ENCODE data around the gene DET1. TPM values are rescaled to one million over a fixed set of nuclear protein-coding genes. Genes with fewer than 3 reads are reported as not detected.

The DET1 gene
- total RNA-seq, result 10 to 100 TPM in 1 of 2 donors, 1 to 10 TPM in 1; 8.8 to 10.2 TPM
- polyA plus RNA-seq (ENCODE audit: insufficient read length in 2 of 2), result 1 to 10 TPM; 8.1 to 9.7 TPM
- long read RNA-seq, donor 1, partial matches to known transcripts, result 0 of 5 reads
- long read RNA-seq, donor 1, other reads (novel, unspliced or antisense), result 0 of 5 reads
- long read RNA-seq, donor 2, partial matches to known transcripts, result 0 of 5 reads
- long read RNA-seq, donor 2, other reads (novel, unspliced or antisense), result 0 of 5 reads
- long read RNA-seq, donor 3, partial matches to known transcripts, result 0 of 3 reads
- long read RNA-seq, donor 3, other reads (novel, unspliced or antisense), result 0 of 3 reads
- long read RNA-seq, donor 4, transcript DET1-208 (1 exons, 3,844 nt), result major isoform, 5 of 13 reads
- long read RNA-seq, donor 4, partial matches to known transcripts, result 7 of 13 reads
- long read RNA-seq, donor 4, other reads (novel, unspliced or antisense), result 0 of 13 reads

DNA sequence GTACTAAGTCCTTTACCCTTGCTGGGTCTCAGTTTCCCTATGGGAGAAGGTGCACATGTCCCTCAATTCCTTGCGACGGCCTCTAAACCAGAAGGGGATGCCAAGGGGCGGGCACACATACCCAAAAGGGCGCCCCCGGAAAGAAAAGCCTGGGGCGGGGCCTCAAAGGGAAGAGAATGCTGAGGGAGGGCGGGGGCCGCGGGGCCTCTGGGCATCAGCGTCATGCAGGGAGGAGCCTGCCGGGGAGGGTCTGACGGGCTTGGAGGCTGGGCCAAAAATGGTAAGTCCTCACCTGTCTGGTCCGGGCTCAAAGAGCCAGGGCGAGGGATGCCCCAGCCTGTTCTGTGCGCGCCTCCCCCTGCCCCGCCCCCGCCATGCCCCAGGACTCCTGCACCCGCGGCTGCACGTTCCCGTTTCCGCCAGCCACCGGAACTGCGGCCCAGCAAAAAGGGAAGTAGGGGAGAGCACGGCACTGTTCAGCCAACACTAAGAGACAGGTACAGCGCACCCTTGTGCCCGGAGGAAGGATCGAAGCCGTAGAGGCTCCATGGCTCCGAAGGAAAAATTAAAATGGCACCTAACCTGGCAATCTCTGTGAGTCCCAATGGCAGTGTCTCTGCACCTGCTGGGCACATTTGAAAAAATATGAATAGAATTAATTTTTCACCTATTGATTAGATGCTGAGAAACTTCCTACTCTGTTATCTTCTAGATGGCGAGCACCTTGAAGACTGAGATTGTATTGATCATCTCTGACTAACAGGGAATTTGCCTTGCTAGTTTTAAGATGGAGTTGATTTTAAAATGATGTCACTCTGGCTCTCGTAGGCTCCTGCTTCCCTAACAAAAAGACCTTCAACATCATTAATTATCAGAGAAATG is at the start of gene DET1:
Gene DET1 (minus strand): TSS at position 434 of the 882 bp plus-strand sequence. CDS start 14,976 bp downstream, outside the sequence.
- 0% methylated on average over 26 of the region's 33 CpGs for WGBS (ENCODE audit: insufficient coverage)
- Histone ChIP-seq H3K36me3 (ENCODE audit: control insufficient read depth, insufficient read depth, low read length) (no peaks in the 10 kb centered on the region), H3K4me3 (ENCODE audit: low read depth, low read length) (peak within 1 kb of the TSS; percentile 64), H3K27me3 (ENCODE audit: control insufficient read depth, insufficient read depth, low read length) (no peaks in the 10 kb centered on the region), H3K4me1 (ENCODE audit: control insufficient read depth, insufficient read depth, low read length) (no peaks in the 10 kb centered on the region), H3K9me3 (ENCODE audit: control insufficient read depth, insufficient read depth, low read length) (no peaks in the 10 kb centered on the region), H3K27ac (ENCODE audit: low read depth, low read length) (peak within 1 kb of the TSS; percentile 78)
- DNase-seq (ENCODE audit: low read depth in 4 of 6, low spot score in 6 of 6), result peak; percentile 73 to 99 (median 89)

DNA sequence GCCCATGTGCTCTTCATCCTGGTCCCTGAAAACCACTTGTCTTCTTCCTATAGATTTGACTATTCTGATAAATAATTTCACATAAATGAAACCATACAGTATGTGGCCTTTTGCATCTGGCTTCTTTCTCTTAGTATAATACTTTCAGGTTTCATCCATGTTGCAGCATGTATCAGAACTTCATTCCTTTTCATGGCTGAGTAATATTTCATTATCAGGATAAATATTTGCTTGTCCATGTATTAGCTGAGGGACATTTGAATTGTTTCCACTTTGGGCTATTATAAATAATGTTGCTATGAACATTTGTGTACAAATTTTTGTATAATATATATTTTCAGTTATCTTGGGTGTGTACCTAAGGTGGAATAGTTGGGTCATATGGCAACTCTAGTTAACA is 44.9 kb upstream of the DET1 start:
- Histone ChIP-seq H3K36me3 (ENCODE audit: control insufficient read depth, insufficient read depth, low read length) (no peaks in the 10 kb centered on the region), H3K27ac (ENCODE audit: low read depth, low read length) (no peak overlapping the region), H3K4me3 (ENCODE audit: low read depth, low read length) (no peak overlapping the region), H3K9me3 (ENCODE audit: control insufficient read depth, insufficient read depth, low read length) (no peaks in the 10 kb centered on the region), H3K4me1 (ENCODE audit: control insufficient read depth, insufficient read depth, low read length) (peaks cover 3% of the 10 kb centered on the region), H3K27me3 (ENCODE audit: control insufficient read depth, insufficient read depth, low read length) (no peaks in the 10 kb centered on the region)
- DNase-seq (ENCODE audit: low read depth in 4 of 6, low spot score in 6 of 6), result no peak

DNA sequence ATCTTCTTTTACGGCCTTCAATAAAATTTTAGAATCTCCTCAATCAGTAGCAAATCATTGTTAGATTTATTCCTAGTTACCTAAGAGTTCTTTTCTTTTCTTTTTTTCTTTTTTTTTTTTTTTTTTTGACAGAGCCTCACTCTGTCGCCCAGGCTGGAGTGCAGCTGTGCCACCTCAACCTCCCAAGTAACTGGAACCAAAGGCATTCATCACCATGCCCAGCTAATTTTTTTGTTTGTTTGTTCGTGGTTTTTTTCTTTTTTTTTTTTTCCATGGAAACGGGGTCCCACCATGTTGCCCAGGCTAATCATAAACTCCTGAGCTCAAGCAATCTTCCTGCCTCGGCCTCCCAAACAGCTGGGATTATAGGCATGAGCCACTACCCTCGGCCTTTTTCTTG is 44.3 kb upstream of the DET1 start:
- Histone ChIP-seq H3K4me3 (ENCODE audit: low read depth, low read length) (no peak overlapping the region), H3K27me3 (ENCODE audit: control insufficient read depth, insufficient read depth, low read length) (no peaks in the 10 kb centered on the region), H3K9me3 (ENCODE audit: control insufficient read depth, insufficient read depth, low read length) (no peaks in the 10 kb centered on the region), H3K4me1 (ENCODE audit: control insufficient read depth, insufficient read depth, low read length) (peaks cover 3% of the 10 kb centered on the region), H3K27ac (ENCODE audit: low read depth, low read length) (no peak overlapping the region), H3K36me3 (ENCODE audit: control insufficient read depth, insufficient read depth, low read length) (no peaks in the 10 kb centered on the region)
- DNase-seq (ENCODE audit: low read depth in 4 of 6, low spot score in 6 of 6), result no peak
- WGBS (ENCODE audit: insufficient coverage), result no CpG with 5 or more reads among the region's 6 CpGs

DNA sequence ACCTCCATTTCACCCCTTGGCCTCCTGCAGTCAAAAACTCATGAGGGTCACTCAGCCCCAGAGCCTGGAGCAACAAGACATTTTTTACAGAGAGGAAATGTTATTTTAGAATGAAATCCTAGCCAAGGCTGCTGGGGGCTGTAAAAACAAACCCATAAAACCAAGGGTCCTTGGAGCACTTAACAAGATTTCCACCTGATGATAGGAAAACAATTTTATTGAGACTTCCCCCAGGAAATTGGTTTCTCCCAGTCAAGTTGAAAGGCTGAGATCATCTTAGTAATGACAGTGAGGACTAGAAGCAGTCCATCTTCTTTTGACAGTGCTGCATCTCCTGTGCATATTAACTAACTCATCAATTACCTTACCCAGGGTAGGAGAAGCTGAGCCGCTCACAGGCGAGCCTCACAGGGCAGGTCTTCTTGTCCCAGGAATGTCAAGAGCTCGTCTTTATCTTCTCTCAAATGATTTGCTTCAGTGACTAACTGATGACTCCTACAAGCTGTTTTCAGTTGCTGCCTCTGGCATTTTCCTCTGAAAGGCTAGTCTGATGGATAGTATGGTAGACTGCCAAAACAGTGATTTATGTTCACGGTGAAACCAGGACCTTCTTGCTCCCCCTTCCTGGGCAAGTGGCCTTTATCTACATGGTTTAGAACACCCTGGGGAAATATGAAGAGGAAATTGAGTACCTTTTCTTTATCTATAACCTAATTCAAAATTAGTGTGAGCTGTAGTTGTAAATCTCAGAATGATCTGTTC is 40.1 kb upstream of the DET1 start:
- Histone ChIP-seq H3K4me3 (ENCODE audit: low read depth, low read length) (no peak overlapping the region), H3K27ac (ENCODE audit: low read depth, low read length) (no peak overlapping the region), H3K36me3 (ENCODE audit: control insufficient read depth, insufficient read depth, low read length) (no peaks in the 10 kb centered on the region), H3K27me3 (ENCODE audit: control insufficient read depth, insufficient read depth, low read length) (no peaks in the 10 kb centered on the region), H3K4me1 (ENCODE audit: control insufficient read depth, insufficient read depth, low read length) (peaks cover 3% of the 10 kb centered on the region), H3K9me3 (ENCODE audit: control insufficient read depth, insufficient read depth, low read length) (no peaks in the 10 kb centered on the region)
- WGBS (ENCODE audit: insufficient coverage), result 30% methylated on average over 2 of the region's 4 CpGs
- DNase-seq (ENCODE audit: low read depth in 4 of 6, low spot score in 6 of 6), result peak in 1 of 6 donors; percentile 66

DNA sequence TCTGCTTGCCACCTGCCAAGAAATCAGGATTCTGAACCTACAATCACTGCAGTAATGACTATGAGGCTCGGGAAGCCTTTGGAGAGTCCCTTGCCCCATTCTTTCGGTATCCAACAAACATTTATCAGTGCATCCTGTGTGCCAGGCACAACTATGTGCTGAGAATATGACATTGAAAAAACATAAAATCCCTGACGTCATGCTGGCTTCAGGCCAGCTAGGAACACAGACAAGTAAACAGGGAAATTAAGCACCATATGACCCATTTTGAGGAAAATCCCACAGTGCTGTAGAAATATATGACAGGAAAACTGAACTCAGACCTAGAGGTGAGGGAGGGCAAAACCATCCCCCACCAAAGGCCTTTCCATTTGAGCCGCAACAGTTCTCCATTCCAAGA is 34.1 kb upstream of the DET1 start:
- peak in 2 of 6 donors; percentile 12 to 42 for DNase-seq (ENCODE audit: low read depth in 4 of 6, low spot score in 6 of 6)
- H3K27me3 ChIP-seq (ENCODE audit: control insufficient read depth, insufficient read depth, low read length), result no peaks in the 10 kb centered on the region
- no peaks in the 10 kb centered on the region for H3K9me3 ChIP-seq (ENCODE audit: control insufficient read depth, insufficient read depth, low read length)
- no peak overlapping the region for H3K4me3 ChIP-seq (ENCODE audit: low read depth, low read length)
- no peak overlapping the region for H3K27ac ChIP-seq (ENCODE audit: low read depth, low read length)
- H3K36me3 ChIP-seq (ENCODE audit: control insufficient read depth, insufficient read depth, low read length), result no peaks in the 10 kb centered on the region
- 53% methylated on average over 2 of the region's 4 CpGs for WGBS (ENCODE audit: insufficient coverage)
- H3K4me1 ChIP-seq (ENCODE audit: control insufficient read depth, insufficient read depth, low read length), result no peaks in the 10 kb centered on the region

DNA sequence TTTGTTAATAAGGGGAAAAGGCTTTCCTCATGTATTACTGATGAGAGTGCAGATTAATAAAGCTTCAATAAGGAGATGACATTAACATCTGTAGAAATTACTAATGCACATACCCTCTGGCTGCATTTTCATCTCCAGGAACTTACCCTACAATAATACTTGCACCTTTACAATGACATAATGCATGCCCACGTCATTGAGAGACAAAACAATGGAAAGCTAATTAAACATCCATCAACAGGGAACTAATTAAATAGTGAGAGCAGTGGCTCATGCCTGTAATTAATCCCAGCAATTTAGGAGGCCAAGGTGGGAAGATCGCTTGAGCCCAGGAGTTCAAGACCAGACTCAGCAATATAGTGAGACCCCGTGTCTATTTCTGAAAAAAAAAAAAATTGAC is 32.8 kb upstream of the DET1 start:
- no CpG with 5 or more reads among the region's 3 CpGs for WGBS (ENCODE audit: insufficient coverage)
- Histone ChIP-seq H3K4me1 (ENCODE audit: control insufficient read depth, insufficient read depth, low read length) (peaks cover 5% of the 10 kb centered on the region), H3K27me3 (ENCODE audit: control insufficient read depth, insufficient read depth, low read length) (no peaks in the 10 kb centered on the region), H3K9me3 (ENCODE audit: control insufficient read depth, insufficient read depth, low read length) (no peaks in the 10 kb centered on the region), H3K36me3 (ENCODE audit: control insufficient read depth, insufficient read depth, low read length) (no peaks in the 10 kb centered on the region), H3K27ac (ENCODE audit: low read depth, low read length) (no peak overlapping the region), H3K4me3 (ENCODE audit: low read depth, low read length) (no peak overlapping the region)
- peak in 1 of 6 donors; percentile 58 for DNase-seq (ENCODE audit: low read depth in 4 of 6, low spot score in 6 of 6)

DNA sequence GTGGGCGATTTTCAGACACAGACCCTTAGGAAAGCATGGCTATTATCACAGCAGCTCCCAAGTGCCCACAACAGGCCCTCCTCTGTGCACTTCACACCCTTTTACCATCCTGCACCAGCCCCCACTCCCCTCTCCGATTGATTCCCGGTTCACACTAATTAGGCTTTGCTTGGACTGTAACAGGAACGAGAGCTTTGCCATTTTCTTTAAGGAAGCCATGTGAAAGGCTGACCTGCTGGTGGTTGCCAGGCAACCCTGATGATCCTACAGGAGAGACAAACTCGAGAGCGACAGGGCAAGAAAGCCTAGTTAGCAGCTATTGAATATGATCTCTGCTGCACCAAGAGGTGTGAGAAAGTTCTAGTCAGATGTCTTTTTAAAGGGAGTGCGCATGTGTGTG is 28.2 kb upstream of the DET1 start:
- H3K4me3 ChIP-seq (ENCODE audit: low read depth, low read length), result no peak overlapping the region
- DNase-seq (ENCODE audit: low read depth in 4 of 6, low spot score in 6 of 6), result peak in 4 of 6 donors; percentile 15 to 92 (median 50)
- peaks cover 14% of the 10 kb centered on the region for H3K4me1 ChIP-seq (ENCODE audit: control insufficient read depth, insufficient read depth, low read length)
- H3K27me3 ChIP-seq (ENCODE audit: control insufficient read depth, insufficient read depth, low read length), result no peaks in the 10 kb centered on the region
- no peaks in the 10 kb centered on the region for H3K9me3 ChIP-seq (ENCODE audit: control insufficient read depth, insufficient read depth, low read length)
- no peak overlapping the region for H3K27ac ChIP-seq (ENCODE audit: low read depth, low read length)
- WGBS (ENCODE audit: insufficient coverage), result 15% methylated on average over 7 of the region's 7 CpGs
- H3K36me3 ChIP-seq (ENCODE audit: control insufficient read depth, insufficient read depth, low read length), result no peaks in the 10 kb centered on the region

DNA sequence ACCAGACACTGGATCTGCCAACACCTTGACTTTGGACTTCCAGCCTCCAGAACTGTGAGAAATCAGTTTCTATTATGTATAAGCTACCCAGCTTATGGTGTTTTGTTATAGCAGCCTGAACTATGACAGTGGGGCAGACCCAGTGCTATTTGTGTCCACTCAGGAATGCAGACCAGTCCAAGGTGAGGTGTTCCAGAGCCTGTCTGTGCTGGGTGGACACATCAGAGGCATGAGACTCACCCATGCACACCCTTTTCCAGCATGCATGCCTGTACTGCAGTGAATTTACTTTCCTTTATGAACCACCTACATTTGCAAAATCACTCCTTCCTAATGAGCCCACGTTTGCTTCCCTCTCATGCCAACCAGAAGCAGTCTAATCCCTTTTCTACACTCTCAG is 27.6 kb upstream of the DET1 start:
- Histone ChIP-seq H3K27me3 (ENCODE audit: control insufficient read depth, insufficient read depth, low read length) (no peaks in the 10 kb centered on the region), H3K36me3 (ENCODE audit: control insufficient read depth, insufficient read depth, low read length) (no peaks in the 10 kb centered on the region), H3K27ac (ENCODE audit: low read depth, low read length) (no peak overlapping the region), H3K9me3 (ENCODE audit: control insufficient read depth, insufficient read depth, low read length) (no peaks in the 10 kb centered on the region), H3K4me3 (ENCODE audit: low read depth, low read length) (no peak overlapping the region), H3K4me1 (ENCODE audit: control insufficient read depth, insufficient read depth, low read length) (peaks cover 14% of the 10 kb centered on the region)
- 63% methylated on average over 1 of the region's 1 CpG for WGBS (ENCODE audit: insufficient coverage)
- DNase-seq (ENCODE audit: low read depth in 4 of 6, low spot score in 6 of 6), result no peak

DNA sequence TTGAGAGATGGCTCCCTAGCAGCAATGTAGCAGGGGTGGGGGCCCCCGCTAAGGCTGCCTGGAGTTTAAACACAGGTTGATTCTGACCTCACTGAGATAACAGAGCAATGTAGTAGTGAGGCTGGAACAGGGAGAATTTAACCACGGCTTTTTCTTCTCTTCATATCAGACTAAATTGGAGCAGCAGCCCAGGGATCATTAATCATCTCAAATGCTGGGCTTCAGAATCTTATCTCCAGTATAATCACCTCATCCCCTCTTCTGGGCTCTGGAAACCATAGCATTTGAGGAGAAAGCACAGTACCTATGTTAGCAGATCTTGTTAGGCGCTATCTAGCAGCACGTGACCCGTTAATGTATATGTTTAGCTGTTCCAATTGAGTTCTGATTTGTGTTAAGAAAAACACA is 25.4 kb upstream of the DET1 start:
- Histone ChIP-seq H3K4me3 (ENCODE audit: low read depth, low read length) (no peak overlapping the region), H3K27me3 (ENCODE audit: control insufficient read depth, insufficient read depth, low read length) (no peaks in the 10 kb centered on the region), H3K27ac (ENCODE audit: low read depth, low read length) (no peak overlapping the region), H3K9me3 (ENCODE audit: control insufficient read depth, insufficient read depth, low read length) (no peaks in the 10 kb centered on the region), H3K4me1 (ENCODE audit: control insufficient read depth, insufficient read depth, low read length) (peaks cover 14% of the 10 kb centered on the region), H3K36me3 (ENCODE audit: control insufficient read depth, insufficient read depth, low read length) (no peaks in the 10 kb centered on the region)
- no CpG with 5 or more reads among the region's 5 CpGs for WGBS (ENCODE audit: insufficient coverage)
- peak in 1 of 6 donors; percentile 60 for DNase-seq (ENCODE audit: low read depth in 4 of 6, low spot score in 6 of 6)

All from spinal cord (tissue), 10 donors.